RCC 7860 (cell line): ENCODE measurements around the gene TRPV4.

Source experiments
- DNase-seq: peaks from one replicate; pipeline ENCODE4 v3.0.0-alpha.2; 2015; ENCODE audit warnings: low spot score
- FAIRE-seq: peaks from 2 replicates; lab custom pipeline; 2012; peaks lifted over from hg19 to GRCh38; lab: Jason Lieb, UNC

Gene TRPV4

GRCh38 chr12:109810954-109811623 is 22.1 kb downstream of the TRPV4 start:
- DNase-seq (no peak), FAIRE-seq (no peak)

- DNase-seq (no peak), FAIRE-seq (no peak)
Measured at GRCh38 chr12:109808876-109809646, 24.1 kb downstream of the TRPV4 start.

GRCh38 chr12:109807954-109808643 is 25.1 kb downstream of the TRPV4 start:
- no peak for DNase-seq
- FAIRE-seq = no peak

- FAIRE-seq = no peak
- DNase-seq = no peak
Measured at GRCh38 chr12:109804820-109805761, 28.1 kb downstream of the TRPV4 start.

GRCh38 chr12:109803678-109804077 is 29.5 kb downstream of the TRPV4 start:
- FAIRE-seq = no peak
- no peak for DNase-seq

GRCh38 chr12:109802828-109803227 is 30.4 kb downstream of the TRPV4 start:
- no peak for DNase-seq
- FAIRE-seq = no peak

GRCh38 chr12:109800536-109800935 is 32.7 kb downstream of the TRPV4 start:
- DNase-seq (no peak), FAIRE-seq (no peak)

GRCh38 chr12:109798691-109799090 is 34.5 kb downstream of the TRPV4 start:
- FAIRE-seq = no peak
- DNase-seq = no peak

GRCh38 chr12:109797905-109798669 is 35.1 kb downstream of the TRPV4 start:
- FAIRE-seq (no peak), DNase-seq (no peak)

GRCh38 chr12:109796057-109796456 is 37.1 kb downstream of the TRPV4 start:
- DNase-seq = no peak
- no peak for FAIRE-seq

- FAIRE-seq = no peak
- DNase-seq = no peak
Measured at GRCh38 chr12:109795023-109795422, 38.2 kb downstream of the TRPV4 start.

GRCh38 chr12:109793826-109794501 is 39.2 kb downstream of the TRPV4 start:
- FAIRE-seq (no peak), DNase-seq (no peak)

- DNase-seq = no peak
- FAIRE-seq = no peak
Measured at GRCh38 chr12:109793411-109793810, 39.8 kb downstream of the TRPV4 start.

GRCh38 chr12:109792992-109793391 is 40.2 kb downstream of the TRPV4 start:
- no peak for DNase-seq
- no peak for FAIRE-seq

- no peak for FAIRE-seq
- DNase-seq = no peak
Measured at GRCh38 chr12:109789526-109790048, 43.6 kb downstream of the TRPV4 start.

GRCh38 chr12:109786799-109787198 is 46.4 kb downstream of the TRPV4 start:
- no peak for DNase-seq
- no peak for FAIRE-seq

GRCh38 chr12:109785854-109786253 is 47.3 kb downstream of the TRPV4 start:
- no peak for FAIRE-seq
- DNase-seq = no peak

GRCh38 chr12:109783965-109784244 is 49.3 kb downstream of the TRPV4 start:
- DNase-seq (no peak), FAIRE-seq (no peak)

GRCh38 chr12:109783135-109783964 is 49.8 kb downstream of the TRPV4 start:
- DNase-seq (no peak), FAIRE-seq (no peak)
